GM23248 (cell line): ENCODE results near the gene HINFP.

ENCODE experiments used
- EZH2 ChIP-seq: fragments of 200-600 bp; sonication (generic); IDR thresholded peaks from 2 replicates; pipeline ENCODE4 v1.6.1; 2018; ENCODE audit warnings: antibody characterized with exemption, mild to moderate bottlenecking; ENCODE audit not compliant: insufficient read depth, poor library complexity, severe bottlenecking
- EZH2phosphoT487 ChIP-seq: fragments of 200-600 bp; sonication (generic); IDR thresholded peaks from 2 replicates; pipeline ENCODE4 v1.6.1; 2018; ENCODE audit warnings: antibody characterized with exemption, moderate library complexity, mild to moderate bottlenecking, low read depth; ENCODE audit not compliant: insufficient read depth

DNA sequence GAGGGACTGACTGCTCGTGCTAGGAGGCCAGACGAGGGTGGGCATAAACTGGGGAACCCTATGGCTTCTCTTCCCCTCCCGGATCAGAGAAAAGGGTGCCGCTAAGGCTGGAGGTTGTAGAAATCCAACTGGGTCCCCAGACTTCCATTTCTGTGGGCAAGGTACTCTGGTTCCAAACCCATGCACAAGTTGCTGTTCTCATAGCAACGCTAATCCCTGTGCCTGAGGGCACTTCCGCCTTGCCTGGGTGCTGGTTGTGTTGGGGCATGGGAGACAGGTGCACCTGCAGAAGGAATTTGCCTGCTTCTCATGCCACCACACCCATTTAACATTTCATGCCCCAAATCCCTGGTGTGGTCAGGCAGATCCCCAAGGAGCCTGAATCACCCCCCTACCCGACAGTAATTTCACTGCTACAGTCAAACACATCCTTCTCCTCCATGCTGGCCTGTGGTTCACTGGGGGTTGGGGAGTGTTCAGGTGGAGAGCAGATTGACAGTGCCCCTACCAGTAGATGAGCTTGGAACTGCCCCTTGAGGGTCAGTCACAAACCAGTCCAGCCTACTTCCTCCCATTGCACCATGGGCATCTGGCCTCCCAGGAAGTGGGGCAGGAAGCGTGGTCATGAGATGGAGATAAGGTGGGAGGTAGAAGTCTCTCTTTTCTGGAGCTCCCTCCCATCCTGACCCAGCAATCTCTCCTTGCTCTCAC is 13.1 kb upstream of the HINFP start:
- no peak for TF ChIP-seq EZH2phosphoT487
- no peak for TF ChIP-seq EZH2
